HG02678 (cell line): ENCODE data around the gene LMOD3.
A peak's percentile ranks its signal among the peaks of the same experiment; 100 is the strongest.

ENCODE experiments used
- ATAC-seq: cut with Tn5 transposase; IDR thresholded peaks from one replicate; pipeline ENCODE4 v1.9.1; 2021; ENCODE audit warnings: mild to moderate bottlenecking, moderate library complexity; ENCODE audit not compliant: unreplicated experiment

Gene LMOD3

DNA sequence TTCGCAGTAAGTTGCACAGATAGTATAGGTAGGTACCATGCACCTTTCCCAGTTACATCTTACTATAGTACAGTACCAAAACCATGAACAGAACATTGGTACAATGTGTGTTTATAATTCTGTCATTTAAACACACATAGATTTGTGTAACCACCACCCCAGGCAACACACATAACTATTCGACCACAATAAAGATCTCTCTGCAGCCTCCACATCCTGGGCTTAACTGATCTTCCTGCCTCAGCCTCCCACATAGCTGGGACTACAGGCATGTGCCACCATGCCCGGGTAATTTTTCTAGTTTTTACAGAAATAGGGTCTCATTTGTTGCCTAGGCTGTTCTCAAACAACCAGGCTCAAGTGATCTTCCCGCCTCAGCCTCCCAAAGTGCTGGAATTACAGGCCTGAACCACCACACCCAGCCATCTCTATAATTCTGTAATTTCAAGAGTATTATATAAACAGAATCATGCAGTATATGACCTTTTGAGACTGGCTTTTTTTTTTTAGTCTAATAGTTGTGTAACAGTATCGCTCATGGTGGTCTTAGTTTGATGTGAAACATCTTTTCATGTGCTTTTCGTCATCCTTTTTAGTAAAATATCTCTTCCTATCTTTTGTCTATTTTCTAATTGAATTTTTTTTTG lies 57.0 kb downstream of the LMOD3 start:
- no peak for ATAC-seq

- ATAC-seq = no peak
These were observed 58.8 kb downstream of the LMOD3 start for GRCh38 chr3:69063636-69064035.

GRCh38 chr3:69059688-69060087 lies 62.7 kb downstream of the LMOD3 start:
- ATAC-seq = no peak

DNA sequence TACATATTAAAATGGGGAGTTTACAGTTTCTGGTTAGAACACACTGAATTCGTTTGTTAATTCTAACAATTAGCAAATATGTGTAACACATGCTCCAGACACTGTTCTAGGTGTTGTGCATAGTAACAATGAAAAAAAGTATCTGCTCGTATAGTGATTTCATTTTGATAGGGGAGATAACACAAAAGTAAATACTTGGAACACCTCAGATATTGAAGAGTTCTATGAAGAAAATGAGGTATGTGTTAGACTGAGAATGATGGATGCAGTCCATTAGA lies 63.5 kb downstream of the LMOD3 start:
- ATAC-seq = no peak

- peak; percentile 98 for ATAC-seq
These were observed 64.0 kb downstream of the LMOD3 start for GRCh38 chr3:69058180-69058946.
